Neural progenitor cell (in vitro differentiated cells): ENCODE data around the gene UBE2U.

Experiments
- EZH2phosphoT487 ChIP-seq: fragments of 200-600 bp; sonication (generic); IDR thresholded peaks from 2 replicates; pipeline ENCODE4 v1.6.1; 2017; ENCODE audit warnings: antibody characterized with exemption
- TF ChIP-seq, protein P1 (sequence below): fragments of 200-600 bp; sonication (generic); IDR thresholded peaks from 2 replicates; pipeline ENCODE4 v1.5.1; 2017; ENCODE audit warnings: antibody characterized with exemption, mild to moderate bottlenecking

DNA sequence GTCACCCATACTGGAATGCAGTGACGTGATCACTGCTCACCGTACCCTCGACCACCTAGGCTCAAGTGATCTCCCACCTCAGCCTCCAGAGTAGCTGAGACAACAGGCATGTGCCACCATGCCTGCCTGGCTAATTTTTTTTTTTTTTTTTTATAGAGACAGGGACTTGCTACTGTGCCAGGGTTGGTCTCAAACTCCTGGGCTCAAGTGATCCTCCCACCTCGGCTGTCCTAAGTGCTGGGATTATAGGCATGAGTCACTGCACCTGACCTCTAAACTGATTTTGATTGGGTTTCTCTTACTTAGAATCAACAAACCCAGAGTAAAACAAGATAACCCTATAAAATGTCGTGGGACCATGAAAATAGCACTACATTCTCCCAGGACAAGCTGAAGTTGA lies 112.0 kb downstream of the UBE2U start:
- TF ChIP-seq, protein P1, sequence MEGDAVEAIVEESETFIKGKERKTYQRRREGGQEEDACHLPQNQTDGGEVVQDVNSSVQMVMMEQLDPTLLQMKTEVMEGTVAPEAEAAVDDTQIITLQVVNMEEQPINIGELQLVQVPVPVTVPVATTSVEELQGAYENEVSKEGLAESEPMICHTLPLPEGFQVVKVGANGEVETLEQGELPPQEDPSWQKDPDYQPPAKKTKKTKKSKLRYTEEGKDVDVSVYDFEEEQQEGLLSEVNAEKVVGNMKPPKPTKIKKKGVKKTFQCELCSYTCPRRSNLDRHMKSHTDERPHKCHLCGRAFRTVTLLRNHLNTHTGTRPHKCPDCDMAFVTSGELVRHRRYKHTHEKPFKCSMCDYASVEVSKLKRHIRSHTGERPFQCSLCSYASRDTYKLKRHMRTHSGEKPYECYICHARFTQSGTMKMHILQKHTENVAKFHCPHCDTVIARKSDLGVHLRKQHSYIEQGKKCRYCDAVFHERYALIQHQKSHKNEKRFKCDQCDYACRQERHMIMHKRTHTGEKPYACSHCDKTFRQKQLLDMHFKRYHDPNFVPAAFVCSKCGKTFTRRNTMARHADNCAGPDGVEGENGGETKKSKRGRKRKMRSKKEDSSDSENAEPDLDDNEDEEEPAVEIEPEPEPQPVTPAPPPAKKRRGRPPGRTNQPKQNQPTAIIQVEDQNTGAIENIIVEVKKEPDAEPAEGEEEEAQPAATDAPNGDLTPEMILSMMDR, result no peak
- TF ChIP-seq EZH2phosphoT487, result no peak
